Stomach (tissue), 4 donors: ENCODE data around the gene REV3L.

Source experiments
- CTCF ChIP-seq, 7 experiments: fragments of 450-650 bp in 4 of 7; fragments of 200-600 bp in 3 of 7; sonication (generic) in 3 of 7; IDR thresholded peaks; one replicate each; pipeline ENCODE4 v1.5.1; 2016 to 2019; ENCODE audit warnings: antibody characterized with exemption in 7 of 7, control low read depth in 2 of 7, mild to moderate bottlenecking in 1 of 7
- EP300 ChIP-seq: sonication (generic); formaldehyde crosslinking; IDR thresholded peaks from one replicate; pipeline ENCODE4 v1.6.1; 2017; ENCODE audit warnings: antibody characterized with exemption
- POLR2A ChIP-seq, 4 donors: fragments of 450-650 bp; IDR thresholded peaks; one replicate each; pipeline ENCODE4 v1.6.1; 2016; ENCODE audit warnings: antibody characterized with exemption in 4 of 4, control low read depth in 2 of 4, mild to moderate bottlenecking in 1 of 4, moderate library complexity in 1 of 4
- POLR2AphosphoS5 ChIP-seq, 3 donors: sonication (generic); formaldehyde crosslinking; IDR thresholded peaks; one replicate each; pipeline ENCODE4 v1.6.1; 2016; ENCODE audit warnings: antibody characterized with exemption in 3 of 3

GRCh38 chr6:111357705-111358104, 125.3 kb downstream of the REV3L start:
- no peak for TF ChIP-seq CTCF (IDR thresholded peaks at IDR 0.05)
- TF ChIP-seq POLR2AphosphoS5 (IDR thresholded peaks at IDR 0.05) = no peak
- no peak for TF ChIP-seq POLR2A (IDR thresholded peaks at IDR 0.05)
- no peak for TF ChIP-seq EP300
